HUDEP-2 (cell line): ENCODE measurements around the gene CDK12.

Source experiments
- DNase-seq, 76 experiments: peaks; one replicate each; lab custom pipeline; 2025; ENCODE audit not compliant: unreplicated experiment in 76 of 76; lab: John Stamatoyannopoulos, UW

CDK12 gene

DNA sequence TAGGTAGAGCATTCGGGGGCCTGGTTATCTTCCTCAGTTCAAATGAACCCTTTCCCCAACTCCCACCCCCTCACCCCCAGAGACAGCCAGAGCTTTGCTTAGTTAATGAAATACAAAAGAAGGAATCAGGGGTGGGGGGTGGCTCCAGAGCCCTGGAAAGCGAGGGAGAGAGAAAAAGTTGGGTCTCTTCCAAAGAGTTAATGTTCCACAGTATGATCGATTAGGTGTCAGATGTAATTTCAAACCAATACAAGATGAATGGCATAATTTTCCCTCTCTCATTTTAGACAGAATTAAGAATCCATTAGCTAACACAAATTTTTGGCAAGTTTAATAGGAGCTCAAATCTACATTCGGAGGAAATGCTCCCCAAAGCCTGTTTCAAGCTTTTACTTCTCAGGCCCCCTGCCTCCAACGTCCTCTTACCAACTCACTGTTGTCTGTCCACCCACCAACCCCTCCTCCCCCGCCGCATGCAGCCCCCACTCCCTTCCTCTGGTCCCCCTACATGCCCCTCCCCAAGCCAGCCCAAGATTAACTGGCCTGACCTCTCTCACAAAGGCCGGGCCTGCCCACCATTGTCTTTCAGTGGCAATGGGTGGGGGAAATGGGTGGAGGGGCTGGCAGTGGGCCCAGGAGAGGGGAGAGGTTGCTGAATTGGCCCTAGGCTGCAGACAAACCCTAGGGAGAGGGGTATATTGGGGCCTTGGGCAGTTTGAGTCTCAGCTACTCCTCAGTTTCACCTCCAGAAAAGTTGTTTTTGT, 118.2 kb downstream of the CDK12 start:
- peak in 4 of 76 experiments; percentile 8 to 23 (median 12) for DNase-seq

- no peak for DNase-seq
Measured at GRCh38 chr17:39580082-39580468, 118.8 kb downstream of the CDK12 start.

DNA sequence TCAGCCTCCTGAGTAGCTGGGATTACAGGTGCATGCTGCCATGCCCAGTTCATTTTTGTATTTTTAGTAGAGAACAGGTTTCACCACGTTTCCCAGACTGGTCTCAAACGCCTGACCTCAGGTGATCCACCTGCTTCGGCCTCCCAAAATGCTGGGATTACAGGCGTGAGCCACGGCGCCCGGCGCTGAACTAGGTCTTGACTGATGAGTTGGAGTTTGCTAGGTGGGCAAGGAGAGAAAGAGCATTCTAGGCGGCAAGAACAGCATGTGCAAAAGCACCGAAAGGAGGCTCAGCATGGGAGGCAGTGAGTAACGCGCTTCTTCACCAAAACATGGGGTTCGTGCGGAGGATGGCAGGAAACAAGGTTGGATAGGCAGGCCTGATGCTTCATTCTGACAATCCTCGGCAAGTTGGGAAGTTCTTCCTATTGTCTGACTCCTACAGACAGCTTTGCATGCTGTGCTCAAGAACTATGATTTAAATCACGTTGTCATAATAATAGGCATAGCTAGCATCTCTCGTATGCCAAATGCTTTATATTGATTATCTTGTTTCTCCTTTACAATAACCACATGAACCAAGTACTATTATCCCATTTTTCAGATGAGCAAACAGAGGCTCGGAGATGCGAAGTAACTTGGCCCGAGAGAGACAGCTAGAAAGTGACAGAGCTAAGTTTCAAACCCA, 119.9 kb downstream of the CDK12 start:
- DNase-seq: no peak

- DNase-seq: no peak
Measured at GRCh38 chr17:39581759-39582085, 120.4 kb downstream of the CDK12 start.

DNA sequence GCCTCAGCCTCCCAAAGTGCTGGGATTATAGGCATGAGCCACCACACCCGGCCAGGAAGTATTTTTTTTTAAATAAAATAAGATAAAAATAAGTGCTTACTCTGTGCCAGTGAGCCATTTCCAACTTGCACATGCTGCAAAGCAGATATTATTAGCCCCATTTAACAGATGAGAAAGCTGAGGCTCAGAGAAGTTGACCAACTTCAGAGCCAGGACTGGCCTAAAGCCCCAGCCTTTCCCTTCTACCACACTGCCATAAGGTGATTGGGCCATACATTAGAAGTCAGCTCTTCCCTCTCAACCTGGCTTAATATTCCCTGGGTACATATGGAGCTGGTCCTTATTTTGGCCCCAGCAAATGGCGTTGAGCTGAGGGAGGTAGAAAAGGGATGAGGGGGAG, 121.4 kb downstream of the CDK12 start:
- DNase-seq: no peak
